ENCODE data around the gene SPAAR. TPM values are rescaled to one million over a fixed set of nuclear protein-coding genes. Genes with fewer than 3 reads are reported as not detected.
A peak's percentile ranks its signal among the peaks of the same experiment; 100 is the strongest.
"Not testable (repeated sequence)": the region's sequence is repeated elsewhere in the genome, so short reads cannot be mapped to it uniquely, and the experiment has no call there.

SPAAR gene
- total RNA-seq, 1 experiment from 2014 or later, result not detected

- no peak for DNase-seq (ENCODE audit: low read depth)
Observed at GRCh38 chr9:35923598-35923926, 14.3 kb downstream of the SPAAR start.

GRCh38 chr9:35923927-35924763 lies 14.9 kb downstream of the SPAAR start:
- DNase-seq (ENCODE audit: low read depth), result peak; percentile 95

- DNase-seq (ENCODE audit: low read depth), result no peak
Observed at GRCh38 chr9:35928591-35929452, 19.5 kb downstream of the SPAAR start.

- DNase-seq (ENCODE audit: low read depth), result no peak
Observed at GRCh38 chr9:35929453-35929718, 20.1 kb downstream of the SPAAR start.

- no peak for DNase-seq (ENCODE audit: low read depth)
Observed at GRCh38 chr9:35930521-35930920, 21.2 kb downstream of the SPAAR start.

- DNase-seq (ENCODE audit: low read depth), result no peak
Observed at GRCh38 chr9:35930989-35931388, 21.7 kb downstream of the SPAAR start.

- no peak for DNase-seq (ENCODE audit: low read depth)
Observed at GRCh38 chr9:35932735-35933134, 23.4 kb downstream of the SPAAR start.

- DNase-seq (ENCODE audit: low read depth), result no peak
Observed at GRCh38 chr9:35933550-35934067, 24.3 kb downstream of the SPAAR start.

GRCh38 chr9:35934069-35934468 lies 24.8 kb downstream of the SPAAR start:
- DNase-seq (ENCODE audit: low read depth), result not testable (repeated sequence)

- DNase-seq (ENCODE audit: low read depth), result no peak
Observed at GRCh38 chr9:35935261-35935660, 26.0 kb downstream of the SPAAR start.

- no peak for DNase-seq (ENCODE audit: low read depth)
Observed at GRCh38 chr9:35935755-35936509, 26.6 kb downstream of the SPAAR start.

GRCh38 chr9:35937227-35937626 lies 27.9 kb downstream of the SPAAR start:
- DNase-seq (ENCODE audit: low read depth), result no peak

- DNase-seq (ENCODE audit: low read depth), result no peak
Observed at GRCh38 chr9:35938474-35939356, 29.4 kb downstream of the SPAAR start.

GRCh38 chr9:35939679-35940250 lies 30.5 kb downstream of the SPAAR start:
- no peak for DNase-seq (ENCODE audit: low read depth)

- no peak for DNase-seq (ENCODE audit: low read depth)
Observed at GRCh38 chr9:35940458-35941407, 31.4 kb downstream of the SPAAR start.

GRCh38 chr9:35942286-35942685 lies 33.0 kb downstream of the SPAAR start:
- no peak for DNase-seq (ENCODE audit: low read depth)

- no peak for DNase-seq (ENCODE audit: low read depth)
Observed at GRCh38 chr9:35944173-35944572, 34.9 kb downstream of the SPAAR start.

GRCh38 chr9:35944841-35945240 lies 35.6 kb downstream of the SPAAR start:
- DNase-seq (ENCODE audit: low read depth), result no peak

- peak; percentile 92 for DNase-seq (ENCODE audit: low read depth)
Observed at GRCh38 chr9:35945341-35946018, 36.2 kb downstream of the SPAAR start.
